HuH-7 (cell line): ENCODE measurements around the gene SPACA7.
A peak's percentile ranks its signal among the peaks of the same experiment; 100 is the strongest.

Experiments used
- DNase-seq: peaks from one replicate; pipeline ENCODE4 v3.0.0; 2011; ENCODE audit warnings: low spot score

Gene SPACA7, protein sequence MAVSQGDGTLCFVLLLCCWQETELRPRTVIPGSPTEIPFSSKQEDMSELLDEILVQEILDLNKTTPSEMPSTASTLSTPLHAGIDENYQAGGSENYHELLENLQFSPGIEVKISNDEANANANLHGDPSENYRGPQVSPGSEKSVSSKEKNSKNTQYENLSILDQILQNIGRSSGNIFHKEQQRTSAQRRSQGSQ

GRCh38 chr13:112376050-112376681 is at the start of gene SPACA7:
Gene SPACA7 (plus strand): TSS chr13:112376355. CDS start chr13:112376386, 31 bp downstream.
- DNase-seq: no peak

- no peak for DNase-seq
Measured at GRCh38 chr13:112326821-112327370, 49.3 kb upstream of the SPACA7 start.

GRCh38 chr13:112328936-112329335 is 47.2 kb upstream of the SPACA7 start:
- DNase-seq: no peak

DNA sequence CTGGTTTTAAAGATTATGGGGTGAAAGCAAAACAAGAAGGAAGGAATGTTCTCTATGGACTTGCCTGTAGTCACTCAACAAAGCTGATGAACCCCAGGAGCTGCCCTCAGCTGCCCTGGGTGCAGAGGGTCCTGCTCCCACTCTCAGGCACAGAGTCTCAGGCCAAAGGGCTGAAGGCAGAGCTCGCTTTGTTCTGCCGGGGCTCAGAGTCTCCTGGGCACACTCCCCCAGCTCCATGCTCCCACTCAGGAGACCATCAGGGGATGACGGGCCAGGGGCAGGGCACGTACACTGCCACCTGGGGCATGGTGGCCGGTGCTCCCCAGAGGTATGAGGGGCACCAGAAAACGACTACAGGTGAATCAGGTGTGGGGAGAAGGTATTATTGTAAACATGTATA is 46.8 kb upstream of the SPACA7 start:
- DNase-seq: no peak

GRCh38 chr13:112330066-112330465 is 46.1 kb upstream of the SPACA7 start:
- DNase-seq: no peak

DNA sequence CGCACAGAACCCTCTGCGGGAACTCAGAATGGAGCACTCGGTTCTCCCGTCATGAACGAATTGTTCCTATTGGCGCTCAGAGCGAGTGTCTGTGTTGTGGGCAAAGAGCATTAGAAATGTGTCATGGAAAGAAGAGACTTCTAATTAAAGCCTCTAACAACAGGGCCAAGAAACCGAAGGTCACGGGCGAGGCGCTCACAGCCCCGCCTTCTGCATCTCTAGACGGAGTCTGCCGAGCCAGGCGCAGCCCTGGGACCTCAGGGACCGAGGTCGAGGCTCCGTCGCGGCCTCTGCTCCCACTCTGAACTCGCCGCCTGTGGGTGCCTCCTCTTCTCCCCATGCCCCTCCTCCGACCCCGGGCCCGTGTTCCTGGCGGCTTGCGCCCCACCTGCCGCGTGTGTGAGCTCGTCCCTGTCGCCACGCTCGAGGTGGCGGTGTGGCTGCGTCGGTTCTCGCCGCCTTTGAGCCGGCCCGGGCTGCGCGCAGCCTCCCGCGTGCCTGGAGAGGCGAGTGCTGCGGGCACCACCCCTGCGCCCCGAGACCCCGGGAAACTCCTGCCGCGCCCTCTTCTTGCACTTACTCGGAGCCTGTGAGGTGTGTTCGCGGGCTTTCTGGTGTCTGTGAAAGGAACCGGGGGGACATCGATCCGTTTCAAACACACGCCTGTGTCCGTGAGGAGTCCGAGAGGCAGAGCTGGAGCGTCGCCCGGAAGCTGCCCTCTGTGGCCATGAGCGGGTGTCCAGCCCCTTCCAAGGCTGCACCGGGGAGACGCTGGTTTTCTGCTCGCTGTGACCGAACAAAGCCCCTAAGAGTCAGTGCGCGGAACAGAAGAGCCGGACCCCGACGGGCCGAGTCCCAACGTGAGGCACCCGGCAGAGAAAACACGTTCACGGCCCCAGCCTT is 45.4 kb upstream of the SPACA7 start:
- no peak for DNase-seq

DNA sequence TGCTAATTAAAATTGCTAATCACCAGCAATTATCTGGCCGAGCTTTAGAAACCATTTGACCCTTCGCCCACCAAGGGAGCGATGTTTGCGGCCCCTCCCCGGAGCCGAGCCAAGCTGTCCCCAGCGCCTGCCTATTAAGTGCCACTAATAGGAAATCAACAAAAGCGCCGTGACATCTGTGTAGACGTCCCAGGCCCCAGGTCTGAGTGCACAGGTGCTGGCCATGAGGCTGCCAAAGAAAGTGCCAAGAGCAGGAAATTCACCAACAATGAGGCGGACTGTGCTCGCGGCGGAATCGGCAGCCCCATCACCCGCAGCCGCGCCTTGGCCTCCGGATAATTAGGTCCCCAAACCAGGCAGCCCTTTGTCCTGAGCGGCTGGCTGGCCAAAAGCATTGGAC is 44.5 kb upstream of the SPACA7 start:
- no peak for DNase-seq

- no peak for DNase-seq
Measured at GRCh38 chr13:112332727-112333126, 43.4 kb upstream of the SPACA7 start.

DNA sequence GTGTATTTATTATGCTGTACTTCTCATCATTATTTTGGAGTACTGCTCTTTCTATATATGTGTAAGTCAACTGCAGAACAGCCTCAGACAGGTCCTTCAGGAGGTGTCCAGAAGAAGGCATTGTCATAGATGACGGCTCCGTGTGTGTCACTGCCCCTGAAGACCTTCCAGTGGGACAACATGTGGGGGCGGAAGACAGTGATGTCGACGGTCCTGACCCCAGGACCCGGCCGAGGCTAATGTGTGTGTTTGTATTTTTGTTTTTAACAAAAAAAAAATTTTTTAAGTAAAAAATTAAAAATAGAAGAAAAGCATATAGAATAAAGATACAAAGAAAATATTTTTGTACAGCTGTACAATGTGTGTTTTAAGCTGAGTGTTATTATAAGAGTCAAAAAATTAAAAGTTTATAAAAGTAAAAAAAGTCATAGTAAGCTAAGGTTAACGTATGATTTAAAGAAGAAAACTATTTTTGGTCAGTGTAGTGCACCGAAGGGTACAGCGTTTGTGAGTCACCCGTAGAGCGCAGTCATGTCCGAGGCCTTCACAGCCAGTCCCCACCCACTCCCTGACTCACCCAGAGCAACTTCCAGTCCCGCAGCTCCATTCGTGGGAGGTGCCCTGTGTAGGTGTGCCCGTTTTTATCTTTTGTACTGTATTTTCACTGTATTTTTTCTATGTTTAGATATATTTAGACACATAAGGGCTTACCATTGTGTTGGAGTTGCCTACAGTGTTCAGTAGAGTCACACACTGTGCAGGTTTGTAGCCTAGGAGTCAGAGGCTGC is 42.2 kb upstream of the SPACA7 start:
- no peak for DNase-seq

GRCh38 chr13:112335135-112335534 is 41.0 kb upstream of the SPACA7 start:
- DNase-seq: peak; percentile 26

GRCh38 chr13:112341446-112341845 is 34.7 kb upstream of the SPACA7 start:
- DNase-seq: no peak

DNA sequence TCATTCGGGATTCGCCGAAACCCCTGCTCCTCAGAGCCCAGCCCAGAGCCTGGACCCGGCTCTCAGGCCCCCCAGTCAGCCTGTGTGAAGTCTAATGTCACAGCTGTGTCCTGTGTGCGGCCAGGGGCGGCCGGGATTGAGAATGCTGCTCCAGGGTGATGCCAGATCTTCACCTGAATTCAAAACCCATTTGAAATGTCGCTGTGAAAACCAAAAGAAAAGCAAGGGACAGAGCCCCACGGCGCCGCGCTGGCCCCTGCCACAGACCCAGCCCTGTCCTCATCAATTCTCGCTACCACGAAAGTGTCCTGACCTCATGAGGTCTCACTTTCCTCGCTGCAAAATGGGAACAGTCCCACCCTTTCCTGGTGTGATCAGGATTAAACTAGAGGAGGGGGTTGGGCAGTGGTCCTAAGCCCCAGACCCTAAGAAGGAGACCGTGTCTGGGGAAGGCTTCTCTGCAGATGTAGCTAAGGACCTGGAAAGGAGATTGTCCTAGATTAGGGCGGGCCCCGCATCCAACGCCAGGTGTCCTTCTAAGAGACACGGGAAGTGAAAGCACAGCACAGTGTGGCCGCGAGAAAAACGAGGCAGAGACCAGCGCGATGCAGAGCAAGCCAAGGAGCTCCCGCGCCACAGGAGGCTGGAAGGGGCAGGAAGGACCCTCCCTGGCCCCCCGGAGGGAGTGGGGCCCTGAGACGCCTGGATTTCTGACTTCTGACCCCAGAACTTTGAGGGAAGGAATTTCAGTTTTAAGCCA is 34.0 kb upstream of the SPACA7 start:
- DNase-seq: no peak

GRCh38 chr13:112342841-112343361 is 33.3 kb upstream of the SPACA7 start:
- no peak for DNase-seq

- no peak for DNase-seq
Measured at GRCh38 chr13:112343591-112343990, 32.6 kb upstream of the SPACA7 start.

GRCh38 chr13:112345826-112346172 is 30.4 kb upstream of the SPACA7 start:
- no peak for DNase-seq

- DNase-seq: no peak
Measured at GRCh38 chr13:112346173-112346898, 29.8 kb upstream of the SPACA7 start.

DNA sequence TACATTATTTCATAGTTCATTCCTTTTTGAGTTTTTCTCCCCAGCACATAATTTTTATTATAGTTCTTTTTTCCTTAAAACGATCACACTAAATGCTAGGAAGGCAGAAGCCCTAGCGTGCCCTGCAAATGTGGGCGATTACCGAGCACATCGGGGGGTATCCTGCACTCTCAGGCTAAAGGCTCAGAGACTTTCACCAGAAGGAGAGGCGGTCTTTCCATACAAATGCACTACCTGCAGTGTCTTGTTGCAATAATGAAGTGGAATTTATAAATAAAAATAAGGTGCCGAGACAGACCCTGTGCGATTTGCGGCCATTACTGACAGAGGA is 29.3 kb upstream of the SPACA7 start:
- DNase-seq: no peak

GRCh38 chr13:112347986-112348385 is 28.2 kb upstream of the SPACA7 start:
- no peak for DNase-seq

DNA sequence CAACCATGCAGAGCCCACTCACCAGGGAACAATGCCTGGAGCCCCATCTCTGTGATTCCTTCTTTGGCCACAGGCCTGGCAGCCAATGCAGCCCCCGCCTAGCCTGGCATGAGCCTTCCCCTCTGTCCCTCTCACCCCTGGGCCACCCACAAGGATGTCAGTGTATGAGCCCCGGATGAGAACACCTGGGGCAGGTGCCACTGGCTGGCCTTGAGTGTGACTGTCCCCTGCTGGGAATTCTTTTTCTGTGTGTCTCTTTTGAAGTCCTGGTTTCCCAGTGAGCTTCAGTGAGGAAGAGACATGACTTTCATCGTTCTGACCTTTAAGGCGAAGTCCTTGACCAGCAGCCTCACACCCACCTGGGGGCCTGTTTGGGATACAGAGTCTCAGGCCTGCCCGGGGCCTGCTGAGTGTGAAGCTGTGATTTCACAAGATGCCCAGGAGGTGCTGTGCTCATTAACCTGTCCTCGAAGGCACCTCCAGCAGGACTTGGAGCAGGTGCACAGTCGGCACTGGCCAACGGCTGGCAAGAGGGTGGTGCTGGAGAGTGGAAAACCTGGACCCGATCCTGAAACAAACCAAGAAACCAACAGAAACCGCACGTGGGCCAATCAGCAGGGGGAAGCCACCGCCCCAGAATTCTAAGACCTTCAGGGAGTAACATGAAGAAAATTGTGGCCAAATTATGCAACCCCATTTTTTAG is 27.4 kb upstream of the SPACA7 start:
- DNase-seq: no peak

DNA sequence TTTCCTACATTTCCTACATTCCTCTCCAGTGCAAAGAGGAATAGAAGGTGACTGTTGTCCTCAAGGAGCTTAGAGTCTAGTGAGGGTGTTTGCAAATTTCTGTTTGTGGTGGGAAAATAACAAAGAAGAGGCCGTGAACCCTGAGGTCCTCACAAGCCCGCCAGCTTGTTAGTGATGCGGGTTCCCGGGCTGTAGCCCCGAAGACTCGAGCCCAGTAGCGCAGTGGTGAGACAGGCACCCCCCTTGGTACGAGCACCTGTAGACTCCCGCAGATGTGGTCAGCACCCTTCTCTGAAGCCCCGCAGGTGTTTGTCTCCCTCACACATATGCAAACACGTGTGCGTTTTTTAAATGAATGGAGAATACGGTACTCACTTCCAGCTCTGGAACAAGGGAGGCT is 26.5 kb upstream of the SPACA7 start:
- DNase-seq: no peak
